Measurements from ENCODE around the gene CMSS1. TPM values are rescaled to one million over a fixed set of nuclear protein-coding genes. Genes with fewer than 3 reads are reported as not detected.

CMSS1 gene
- total RNA-seq, 4 donors from 2014 or later: 11.2 to 16.3 (median 14.1) TPM

- 89% methylated on average over 7 of the region's 7 CpGs for WGBS
- peaks cover 9 to 59% (median 47%) of the 10 kb centered on the region in 4 donors for H3K4me1 ChIP-seq
- TF ChIP-seq POLR2A (IDR thresholded peaks at IDR 0.05; ENCODE audit: low read depth) (no peak), EP300 (IDR thresholded peaks at IDR 0.05) (no peak), POLR2AphosphoS5 (IDR thresholded peaks at IDR 0.05) (peak in 1 of 2 donors; percentile 17), CTCF (IDR thresholded peaks at IDR 0.05) (no peak)
- no peak for DNase-seq (ENCODE audit: extremely low spot score)
- intact Hi-C loops (cut with DNase I): no loop called here
- H3K27me3 ChIP-seq: no peaks in the 10 kb centered on the region
- peak overlapping the region in 1 of 4 donors; percentile 18 for H3K27ac ChIP-seq (replicated peaks in 1 of 4)
- H3K4me3 ChIP-seq: no peak overlapping the region
- no peaks in the 10 kb centered on the region for H3K36me3 ChIP-seq
- no peaks in the 10 kb centered on the region for H3K9me3 ChIP-seq
Observed at GRCh38 chr3:100113723-100114412, 296.2 kb downstream of the CMSS1 start.

- Histone ChIP-seq H3K4me1 (peaks cover 8 to 59% (median 51%) of the 10 kb centered on the region in 4 donors), H3K27me3 (no peaks in the 10 kb centered on the region), H3K36me3 (no peaks in the 10 kb centered on the region), H3K9me3 (no peaks in the 10 kb centered on the region), H3K27ac (replicated peaks in 1 of 4) (peak within 1 kb of the TSS in 1 of 4 donors; percentile 18), H3K4me3 (no peak within 1 kb of the TSS)
- TF ChIP-seq POLR2A (IDR thresholded peaks at IDR 0.05; ENCODE audit: low read depth) (no peak), CTCF (IDR thresholded peaks at IDR 0.05) (no peak), POLR2AphosphoS5 (IDR thresholded peaks at IDR 0.05) (no peak), EP300 (IDR thresholded peaks at IDR 0.05) (no peak)
- WGBS: 53% methylated on average over 7 of the region's 7 CpGs
- no peak for DNase-seq (ENCODE audit: extremely low spot score)
- intact Hi-C loops (cut with DNase I): no loop called here
Observed at GRCh38 chr3:100114413-100115030, 296.9 kb downstream of the CMSS1 start, which contains the start of gene FILIP1L. TSS of gene FILIP1L (minus strand) at chr3:100114501.

- peaks cover 0 to 45% (median 36%) of the 10 kb centered on the region in 4 donors for H3K4me1 ChIP-seq
- TF ChIP-seq EP300 (IDR thresholded peaks at IDR 0.05) (no peak), POLR2AphosphoS5 (IDR thresholded peaks at IDR 0.05) (no peak), POLR2A (IDR thresholded peaks at IDR 0.05; ENCODE audit: low read depth) (no peak), CTCF (IDR thresholded peaks at IDR 0.05) (no peak)
- no peaks in the 10 kb centered on the region for H3K9me3 ChIP-seq
- intact Hi-C loops (cut with DNase I): no loop called here
- no peak overlapping the region for H3K27ac ChIP-seq (replicated peaks in 1 of 4)
- WGBS: 84% methylated on average over 4 of the region's 4 CpGs
- no peak overlapping the region for H3K4me3 ChIP-seq
- no peaks in the 10 kb centered on the region for H3K27me3 ChIP-seq
- no peaks in the 10 kb centered on the region for H3K36me3 ChIP-seq
- no peak for DNase-seq (ENCODE audit: extremely low spot score)
Observed at GRCh38 chr3:100117093-100117492, 299.4 kb downstream of the CMSS1 start.

GRCh38 chr3:100120012-100120411, 302.4 kb downstream of the CMSS1 start:
- no peaks in the 10 kb centered on the region for H3K9me3 ChIP-seq
- no peaks in the 10 kb centered on the region for H3K36me3 ChIP-seq
- intact Hi-C loops (cut with DNase I): no loop called here
- TF ChIP-seq EP300 (IDR thresholded peaks at IDR 0.05) (no peak), POLR2A (IDR thresholded peaks at IDR 0.05; ENCODE audit: low read depth) (no peak), CTCF (IDR thresholded peaks at IDR 0.05) (no peak), POLR2AphosphoS5 (IDR thresholded peaks at IDR 0.05) (no peak)
- no peaks in the 10 kb centered on the region for H3K27me3 ChIP-seq
- WGBS: 48% methylated on average over 1 of the region's 1 CpG
- DNase-seq (ENCODE audit: extremely low spot score): no peak
- H3K4me3 ChIP-seq: no peak overlapping the region
- H3K27ac ChIP-seq (replicated peaks in 1 of 4): no peak overlapping the region
- peaks cover 17 to 45% (median 31%) of the 10 kb centered on the region in 4 donors for H3K4me1 ChIP-seq

Measured in esophagus muscularis mucosa (tissue), 4 donors.